HepG2 (cell line): ENCODE results near the gene FILIP1. TPM values are rescaled to one million over a fixed set of nuclear protein-coding genes. Genes with fewer than 3 reads are reported as not detected.

Source experiments
- GZF1 ChIP-seq: sonication (generic); formaldehyde crosslinking; IDR thresholded peaks from 2 replicates; pipeline ENCODE4 v1.5.1; 2020; ENCODE audit warnings: mild to moderate bottlenecking, missing genetic modification reagents
- HMG20A ChIP-seq: IDR thresholded peaks from 2 replicates; pipeline ENCODE4 v1.6.1; 2016; ENCODE audit warnings: borderline replicate concordance
- PRPF4 ChIP-seq: fragments of 200-400 bp; formaldehyde crosslinking; IDR thresholded peaks from 2 replicates; pipeline ENCODE4 v1.6.1; 2016; ENCODE audit warnings: low read length, low read depth; ENCODE audit not compliant: poor library complexity, severe bottlenecking
- THAP7 ChIP-seq: sonication (generic); formaldehyde crosslinking; IDR thresholded peaks from 2 replicates; pipeline ENCODE4 v1.8.1; 2023; ENCODE audit warnings: mild to moderate bottlenecking, missing genetic modification reagents
- THRA ChIP-seq: sonication (generic); formaldehyde crosslinking; IDR thresholded peaks from 2 replicates; pipeline ENCODE4 v1.4.0; 2020; ENCODE audit warnings: missing genetic modification reagents, borderline replicate concordance
- ZC3H13 ChIP-seq: sonication (generic); formaldehyde crosslinking; IDR thresholded peaks from 2 replicates; pipeline ENCODE4 v1.8.1; 2023; ENCODE audit warnings: mild to moderate bottlenecking, missing genetic modification reagents, moderate library complexity
- ZNF710 ChIP-seq: sonication (generic); formaldehyde crosslinking; IDR thresholded peaks from 2 replicates; pipeline ENCODE4 v1.5.0; 2020; ENCODE audit warnings: mild to moderate bottlenecking, missing genetic modification reagents, borderline replicate concordance
- ZSCAN5A ChIP-seq: sonication (generic); formaldehyde crosslinking; IDR thresholded peaks from 2 replicates; pipeline ENCODE4 v1.8.0; 2022; ENCODE audit warnings: mild to moderate bottlenecking, missing genetic modification reagents, borderline replicate concordance
- polyA plus RNA-seq, 8 experiments: library from polyadenylated mRNA; depleted of rRNA in 3 of 8; stranded (reverse) in 7 of 8; unstranded in 1 of 8; fragments of >200 nt; fragmentation: Illumina TruSeq in 4 of 8; extraction: Trizol in 4 of 8; gene quantifications; 2 replicates each; pipeline versions ENCODE4 v1.2.1 to v1.2.3, GENCODE V29; 2011 to 2016; ENCODE audit warnings: low read depth in 4 of 8, missing spikeins in 1 of 8, mixed read lengths in 1 of 8; ENCODE audit not compliant: insufficient read depth in 1 of 8
- total RNA-seq, 5 experiments: library from RNA; depleted of rRNA; stranded (reverse); fragments of >200 nt; fragmentation: Illumina TruSeq; extraction: Trizol; gene quantifications; 2 replicates each; pipeline ENCODE4 v1.2.3, GENCODE V29; 2016; ENCODE audit warnings: low read depth in 1 of 5

The FILIP1 gene
- total and polyA plus RNA-seq, 2 of the 13 experiments (the other 11 are each of a cell fraction or from before 2014, with no cell fraction given), result not detected

GRCh38 chr6:75273009-75273408 is 220.6 kb downstream of the FILIP1 start (continued):
- TF ChIP-seq THAP7 (CRISPR knock-in tag) (no peak), ZC3H13 (no peak), HMG20A (no peak), ZSCAN5A (no peak), GZF1 (CRISPR knock-in tag) (no peak), PRPF4 (no peak), THRA (CRISPR knock-in tag) (no peak), ZNF710 (no peak)
